T-helper 1 cell (primary cell): Measurements from ENCODE around the gene PTBP1.
"Not testable (repeated sequence)": the region's sequence is repeated elsewhere in the genome, so short reads cannot be mapped to it uniquely, and the experiment has no call there.

Experiments
- DNase-seq, 5 donors: peaks; one replicate each; pipeline ENCODE4 v3.0.0-alpha.2; 2012 to 2020

Gene PTBP1

GRCh38 chr19:831407-832369 is 34.4 kb downstream of the PTBP1 start:
- no peak for DNase-seq

DNA sequence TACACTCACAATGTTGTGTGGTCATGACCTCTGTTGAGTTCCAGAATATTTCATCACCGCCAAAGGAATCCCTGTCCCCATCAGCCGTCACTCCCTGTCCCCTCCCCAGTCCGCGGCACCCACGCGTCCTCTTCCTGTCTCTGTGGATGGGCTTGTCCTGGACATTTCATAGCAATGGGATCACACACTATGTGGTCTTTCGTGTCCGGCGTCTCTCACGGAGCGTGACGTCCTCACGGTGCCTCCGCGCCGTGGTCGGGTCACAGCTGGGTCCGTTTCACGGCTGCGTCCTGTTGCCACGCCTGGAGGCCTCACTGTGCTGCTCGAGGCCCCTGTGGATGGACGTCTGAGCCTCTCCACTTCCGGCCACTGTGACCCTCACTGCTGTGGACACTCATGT is 37.0 kb downstream of the PTBP1 start:
- DNase-seq, result no peak

- no peak for DNase-seq
Observed at GRCh38 chr19:835210-835810, 38.1 kb downstream of the PTBP1 start.

- no peak for DNase-seq
Observed at GRCh38 chr19:840519-841206, 43.4 kb downstream of the PTBP1 start, which contains the start of gene PRTN3. Gene PRTN3, plus strand, starts transcription at chr19:840999. Its CDS starts 10 bp downstream, at chr19:841009.

- not testable (repeated sequence) for DNase-seq
Observed at GRCh38 chr19:842802-843179, 45.5 kb downstream of the PTBP1 start.

DNA sequence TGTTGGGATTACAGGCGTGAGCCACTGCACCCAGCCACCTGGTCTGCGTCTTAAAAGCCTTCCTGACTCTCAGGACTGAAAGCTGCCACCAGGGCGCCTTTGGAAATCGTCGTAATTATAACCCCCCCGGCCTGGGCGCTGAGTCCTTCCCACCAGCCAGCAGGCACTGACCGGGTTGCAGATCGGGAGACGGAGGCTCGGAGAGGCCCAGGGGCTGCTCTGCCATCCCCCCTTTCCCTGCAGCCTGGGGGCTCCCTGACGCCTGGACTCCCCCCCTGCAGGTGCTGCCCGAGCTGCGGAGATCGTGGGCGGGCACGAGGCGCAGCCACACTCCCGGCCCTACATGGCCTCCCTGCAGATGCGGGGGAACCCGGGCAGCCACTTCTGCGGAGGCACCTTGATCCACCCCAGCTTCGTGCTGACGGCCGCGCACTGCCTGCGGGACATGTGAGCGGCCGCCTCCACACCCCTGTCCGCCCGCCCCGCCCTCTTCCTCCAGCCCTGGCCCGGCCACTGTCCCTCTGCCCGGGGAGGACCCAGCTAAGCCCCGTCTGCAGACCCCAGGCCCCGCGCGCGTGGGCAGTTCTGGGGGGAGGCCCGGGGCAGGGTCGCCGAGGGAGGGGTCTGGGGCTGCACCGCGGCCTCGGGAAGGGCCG is 46.1 kb downstream of the PTBP1 start:
- no peak for DNase-seq

- no peak for DNase-seq
Observed at GRCh38 chr19:843836-844545, 46.7 kb downstream of the PTBP1 start.

DNA sequence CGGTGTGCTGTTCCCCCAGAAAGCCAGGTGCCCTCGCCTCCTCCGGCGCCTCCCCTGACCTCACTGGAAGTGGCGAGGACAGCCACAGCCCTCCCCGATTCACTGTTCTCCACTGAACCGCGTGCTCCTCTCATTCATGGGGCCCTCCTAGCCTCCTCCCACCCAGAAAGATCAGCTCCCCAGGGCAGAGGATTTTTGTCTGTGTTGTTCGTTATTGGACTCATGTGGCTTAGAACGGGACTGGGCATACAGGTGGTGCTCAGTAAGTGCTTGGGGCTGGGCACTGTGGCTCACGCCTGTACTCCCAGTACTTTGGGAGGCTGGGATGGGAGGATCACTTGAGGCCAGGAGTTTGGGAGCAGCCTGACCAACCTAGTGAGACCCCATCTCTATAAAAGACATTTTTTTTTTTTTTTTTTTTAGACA is 47.3 kb downstream of the PTBP1 start:
- no peak for DNase-seq

GRCh38 chr19:845707-846521 is 48.7 kb downstream of the PTBP1 start:
- DNase-seq, result no peak

DNA sequence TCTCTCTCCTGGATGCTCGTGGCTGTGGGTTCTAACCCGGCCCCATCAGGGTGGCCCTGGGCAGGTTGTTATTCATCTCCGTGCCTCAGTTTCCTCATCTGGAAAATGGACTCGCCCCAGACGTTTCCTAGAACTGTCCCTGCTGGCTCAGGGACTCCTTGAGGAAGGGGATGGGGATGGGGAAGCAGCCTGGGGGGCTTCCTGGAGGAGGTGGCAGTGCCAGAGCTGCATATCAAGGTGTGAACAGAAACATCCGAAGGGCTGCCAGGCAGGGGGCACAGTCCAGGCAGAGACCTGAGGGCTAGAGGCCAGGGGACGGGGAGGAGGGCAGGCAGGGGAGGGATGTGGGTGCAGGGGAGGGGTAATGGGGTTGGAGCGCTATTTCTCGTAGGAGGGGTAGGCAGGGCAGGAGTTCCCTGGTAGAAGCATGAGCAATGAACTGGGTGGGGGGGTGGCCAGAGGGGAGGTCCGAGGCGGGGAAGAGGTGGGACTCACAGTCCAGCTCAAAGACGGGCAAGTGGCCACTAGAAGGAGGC is 51.2 kb downstream of the PTBP1 start:
- no peak for DNase-seq

- DNase-seq, result not testable (repeated sequence)
Observed at GRCh38 chr19:849195-849594, 51.9 kb downstream of the PTBP1 start.

- DNase-seq, result no peak
Observed at GRCh38 chr19:850221-850978, 53.1 kb downstream of the PTBP1 start.

DNA sequence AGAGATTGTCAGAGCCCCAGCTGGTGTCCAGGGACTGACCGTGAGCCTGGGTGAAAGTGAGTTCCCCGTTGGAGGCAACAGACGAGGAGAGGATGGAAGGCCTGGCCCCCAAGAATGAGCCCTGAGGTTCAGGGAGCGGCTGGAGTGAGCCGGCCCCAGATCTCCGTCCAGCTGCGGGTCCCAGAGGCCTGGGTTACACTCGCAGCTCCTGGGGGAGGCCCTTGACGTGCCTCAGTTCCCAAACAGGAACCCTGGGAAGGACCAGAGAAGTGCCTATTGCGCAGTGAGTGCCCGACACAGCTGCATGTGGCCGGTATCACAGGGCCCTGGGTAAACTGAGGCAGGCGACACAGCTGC is 53.7 kb downstream of the PTBP1 start:
- DNase-seq, result no peak

DNA sequence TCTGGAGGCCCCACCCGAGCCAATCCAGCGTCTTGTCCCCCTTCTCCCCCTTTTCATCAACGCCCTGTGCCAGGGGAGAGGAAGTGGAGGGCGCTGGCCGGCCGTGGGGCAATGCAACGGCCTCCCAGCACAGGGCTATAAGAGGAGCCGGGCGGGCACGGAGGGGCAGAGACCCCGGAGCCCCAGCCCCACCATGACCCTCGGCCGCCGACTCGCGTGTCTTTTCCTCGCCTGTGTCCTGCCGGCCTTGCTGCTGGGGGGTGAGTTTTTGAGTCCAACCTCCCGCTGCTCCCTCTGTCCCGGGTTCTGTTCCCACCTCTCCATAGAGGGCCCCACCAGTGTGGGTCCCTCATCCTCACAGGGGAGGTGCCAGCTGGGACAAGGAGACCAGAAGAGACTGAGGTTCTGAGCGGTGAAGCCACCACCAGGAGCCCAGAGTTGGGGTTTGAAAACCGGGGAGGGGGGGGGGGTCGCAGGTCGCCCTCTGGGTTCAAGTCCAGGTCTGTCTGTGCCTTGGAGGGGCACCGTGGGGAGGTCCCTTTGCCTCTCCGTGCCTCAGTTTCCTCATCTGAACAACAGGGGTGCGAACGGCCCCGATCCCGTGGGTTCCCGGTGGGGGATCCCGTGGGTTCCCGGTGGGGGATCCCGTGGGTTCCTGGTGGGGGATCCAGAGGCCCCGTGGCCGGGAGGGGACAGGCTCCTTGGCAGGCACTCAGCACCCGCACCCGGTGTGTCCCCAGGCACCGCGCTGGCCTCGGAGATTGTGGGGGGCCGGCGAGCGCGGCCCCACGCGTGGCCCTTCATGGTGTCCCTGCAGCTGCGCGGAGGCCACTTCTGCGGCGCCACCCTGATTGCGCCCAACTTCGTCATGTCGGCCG is 55.1 kb downstream of the PTBP1 start, which contains the start of gene ELANE:
ELANE (plus strand) TSS at position 168 of the 878 bp plus-strand sequence; CDS start at position 194, 26 bp downstream.
- DNase-seq, result no peak

DNA sequence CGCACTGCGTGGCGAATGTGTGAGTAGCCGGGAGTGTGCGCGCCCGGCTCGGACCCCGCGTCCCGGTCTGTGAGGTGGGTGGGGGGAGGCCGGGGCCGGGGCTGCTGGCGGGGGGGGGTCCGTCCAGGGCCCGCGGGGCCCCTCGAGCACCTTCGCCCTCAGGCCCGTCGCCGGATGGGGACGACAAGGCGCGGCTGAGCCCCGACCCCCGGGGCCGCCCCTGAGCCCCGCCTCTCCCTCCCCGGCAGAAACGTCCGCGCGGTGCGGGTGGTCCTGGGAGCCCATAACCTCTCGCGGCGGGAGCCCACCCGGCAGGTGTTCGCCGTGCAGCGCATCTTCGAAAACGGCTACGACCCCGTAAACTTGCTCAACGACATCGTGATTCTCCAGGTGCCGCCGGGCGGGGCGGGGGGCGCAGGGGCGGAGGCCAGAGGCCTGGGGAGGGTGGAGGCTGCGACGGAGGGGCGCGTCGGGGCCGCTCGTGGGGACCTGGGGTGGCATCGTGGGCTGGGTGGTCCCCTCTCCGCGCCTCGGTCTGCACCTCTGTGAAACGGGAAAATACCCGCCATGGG is 55.8 kb downstream of the PTBP1 start:
- no peak for DNase-seq

GRCh38 chr19:853614-854220 is 56.5 kb downstream of the PTBP1 start:
- not testable (repeated sequence) for DNase-seq

DNA sequence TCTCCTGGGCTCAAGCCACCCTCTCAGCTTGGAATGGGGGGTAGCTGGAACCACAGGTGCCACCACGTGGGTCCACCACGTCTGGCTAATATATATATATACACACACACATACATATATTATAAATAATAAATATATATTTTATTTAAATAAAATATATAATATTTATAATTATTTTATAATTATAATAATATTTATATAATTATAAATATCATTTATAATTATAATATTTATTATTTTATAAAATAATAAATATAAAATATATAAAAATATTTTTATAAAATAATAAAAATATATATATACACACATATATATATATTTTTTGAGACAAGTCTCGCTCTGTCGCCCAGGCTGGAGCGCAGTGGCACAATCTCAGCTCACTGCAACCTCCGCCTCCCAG is 57.3 kb downstream of the PTBP1 start:
- DNase-seq, result no peak

DNA sequence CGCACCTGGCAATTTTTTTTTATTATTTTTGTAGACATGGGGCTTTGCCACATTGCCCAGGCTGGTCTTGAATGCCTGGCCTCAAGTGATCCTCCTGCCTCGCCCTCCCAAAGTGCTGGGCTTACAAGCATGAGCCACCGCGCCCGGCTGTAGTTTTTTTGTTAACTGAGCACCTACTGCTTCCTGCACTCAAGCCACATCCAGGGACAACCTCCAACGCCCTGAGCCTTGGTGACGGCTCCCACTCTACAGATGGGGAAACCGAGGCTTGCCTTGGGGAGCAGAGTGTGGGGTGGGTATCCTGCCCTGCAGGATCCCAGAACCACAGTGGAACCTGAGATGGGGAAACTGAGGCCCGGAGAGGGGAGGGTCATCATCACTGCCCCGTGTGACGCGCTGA is 57.9 kb downstream of the PTBP1 start:
- no peak for DNase-seq
